GM12865 (cell line): Measurements from ENCODE around the gene MEP1B.
"Not testable (repeated sequence)": the region's sequence is repeated elsewhere in the genome, so short reads cannot be mapped to it uniquely, and the experiment has no call there.

ENCODE experiments used
- DNase-seq: peaks from one replicate; pipeline ENCODE4 v3.0.0; 2010; ENCODE audit warnings: low read depth
- H3K4me3 ChIP-seq: 2 replicates; pipeline ENCODE4 v1.5.1; 2011; ENCODE audit warnings: mild to moderate bottlenecking, low read depth, low read length, control low read depth
- CTCF ChIP-seq: IDR thresholded peaks from 2 replicates; pipeline ENCODE4 v1.5.1; 2011; ENCODE audit warnings: low read length, control low read depth, low read depth, inconsistent platforms; ENCODE audit not compliant: insufficient read depth; ENCODE audit errors: missing control alignments

Gene MEP1B

GRCh38 chr18:32160547-32160946, 29.3 kb upstream of the MEP1B start:
- DNase-seq: no peak
- TF ChIP-seq CTCF: no peak
- H3K4me3 ChIP-seq: no peak overlapping the region

GRCh38 chr18:32167980-32168730, 21.7 kb upstream of the MEP1B start:
- no peak for TF ChIP-seq CTCF
- no peak for DNase-seq
- H3K4me3 ChIP-seq: no peak overlapping the region

GRCh38 chr18:32173654-32174053, 16.2 kb upstream of the MEP1B start:
- no peak for TF ChIP-seq CTCF
- no peak for DNase-seq
- H3K4me3 ChIP-seq: no peak overlapping the region

- DNase-seq: no peak
- H3K4me3 ChIP-seq: no peak overlapping the region
- TF ChIP-seq CTCF: no peak
Measured at GRCh38 chr18:32174719-32175118, 15.1 kb upstream of the MEP1B start.

GRCh38 chr18:32175265-32175664, 14.6 kb upstream of the MEP1B start:
- no peak for DNase-seq
- TF ChIP-seq CTCF: no peak
- H3K4me3 ChIP-seq: no peak overlapping the region

- not testable (repeated sequence) for H3K4me3 ChIP-seq, DNase-seq
Measured at GRCh38 chr18:32176745-32177144, 13.1 kb upstream of the MEP1B start.

GRCh38 chr18:32177530-32177929, 12.3 kb upstream of the MEP1B start:
- TF ChIP-seq CTCF: no peak
- no peak overlapping the region for H3K4me3 ChIP-seq
- no peak for DNase-seq

GRCh38 chr18:32183503-32183902, 6.3 kb upstream of the MEP1B start:
- no peak overlapping the region for H3K4me3 ChIP-seq
- DNase-seq: no peak
- TF ChIP-seq CTCF: no peak
